WTC11 (cell line): ENCODE data around the gene DNAJC7.

Source experiments
- AFF4 ChIP-seq: sonication (generic); formaldehyde crosslinking; IDR thresholded peaks from 2 replicates; pipeline ENCODE4 v1.8.1; 2023; ENCODE audit warnings: mild to moderate bottlenecking, missing genetic modification reagents, borderline replicate concordance
- AR ChIP-seq: fragments of 250-450 bp; sonication (Bioruptor Pico); IDR thresholded peaks from 2 replicates; pipeline ENCODE4 v1.9.0; 2021; ENCODE audit warnings: mild to moderate bottlenecking
- ATF3 ChIP-seq: sonication (generic); formaldehyde crosslinking; conservative IDR thresholded peaks from 2 replicates; pipeline ENCODE4 v1.8.1; 2022; ENCODE audit warnings: mild to moderate bottlenecking, missing genetic modification reagents
- CREM ChIP-seq: sonication (generic); formaldehyde crosslinking; IDR thresholded peaks from 2 replicates; pipeline ENCODE4 v1.8.1; 2022; ENCODE audit warnings: mild to moderate bottlenecking, missing genetic modification reagents, moderate library complexity
- CTCF ChIP-seq: fragments of 200-600 bp; IDR thresholded peaks from 2 replicates; pipeline ENCODE4 v1.8.0; 2022; ENCODE audit warnings: antibody characterized with exemption
- GRHL2 ChIP-seq: fragments of 250-450 bp; sonication (Bioruptor Pico); IDR thresholded peaks from 2 replicates; pipeline ENCODE4 v1.8.0; 2022; ENCODE audit warnings: mild to moderate bottlenecking, moderate library complexity; ENCODE audit not compliant: insufficient replicate concordance, severe bottlenecking
- IRF1 ChIP-seq: sonication (generic); formaldehyde crosslinking; IDR thresholded peaks from 2 replicates; pipeline ENCODE4 v1.8.0; 2023; ENCODE audit warnings: missing genetic modification reagents
- MAX ChIP-seq: sonication (generic); formaldehyde crosslinking; IDR thresholded peaks from 2 replicates; pipeline ENCODE4 v1.8.0; 2022; ENCODE audit warnings: mild to moderate bottlenecking, missing genetic modification reagents
- MLX ChIP-seq: sonication (generic); formaldehyde crosslinking; IDR thresholded peaks from 2 replicates; pipeline ENCODE4 v1.8.1; 2023; ENCODE audit warnings: mild to moderate bottlenecking, missing genetic modification reagents, moderate library complexity
- USF1 ChIP-seq: sonication (generic); formaldehyde crosslinking; IDR thresholded peaks from 2 replicates; pipeline ENCODE4 v1.8.0; 2022; ENCODE audit warnings: mild to moderate bottlenecking, missing genetic modification reagents
- ZNF232 ChIP-seq: sonication (generic); formaldehyde crosslinking; IDR thresholded peaks from 2 replicates; pipeline ENCODE4 v1.8.0; 2022; ENCODE audit warnings: mild to moderate bottlenecking, missing genetic modification reagents
- ZNF263 ChIP-seq: sonication (generic); formaldehyde crosslinking; IDR thresholded peaks from 2 replicates; pipeline ENCODE4 v1.8.1; 2022; ENCODE audit warnings: low read depth, mild to moderate bottlenecking, moderate library complexity, missing genetic modification reagents

GRCh38 chr17:41957031-41957868 is 60.0 kb downstream of the DNAJC7 start:
- TF ChIP-seq USF1 (no peak), IRF1 (no peak), ZNF232 (no peak), CTCF (no peak), MAX (CRISPR knock-in tag) (no peak), AR (CRISPR knock-in tag) (no peak), ZNF263 (CRISPR knock-in tag) (no peak), ATF3 (no peak), GRHL2 (CRISPR knock-in tag) (no peak), AFF4 (CRISPR knock-in tag) (no peak), CREM (no peak), MLX (CRISPR knock-in tag) (no peak)
